GM23248 (cell line): Measurements from ENCODE around the gene PABPC1L. TPM values are rescaled to one million over a fixed set of nuclear protein-coding genes. Genes with fewer than 3 reads are reported as not detected.

Experiments used
- DNase-seq: peaks from one replicate; pipeline ENCODE4 v3.0.0-alpha.2; 2015
- H2AFZ ChIP-seq: fragments of 200-600 bp; sonication (generic); 2 replicates; pipeline ENCODE4 v1.6.1; 2016; ENCODE audit warnings: antibody characterized with exemption
- H3F3A ChIP-seq: fragments of 200-600 bp; sonication (generic); 2 replicates; pipeline ENCODE4 v1.6.1; 2016; ENCODE audit warnings: mild to moderate bottlenecking, antibody characterized with exemption, mixed run types; ENCODE audit not compliant: insufficient read depth
- H3K27ac ChIP-seq: fragments of 200-600 bp; sonication (generic); 2 replicates; pipeline ENCODE4 v1.5.1; 2016; ENCODE audit warnings: mild to moderate bottlenecking
- H3K27me3 ChIP-seq: fragments of 200-600 bp; sonication (generic); replicated peaks from 2 replicates; pipeline ENCODE4 v1.6.1; 2016; ENCODE audit warnings: mild to moderate bottlenecking; ENCODE audit not compliant: insufficient read depth
- H3K36me3 ChIP-seq: fragments of 200-600 bp; sonication (generic); 2 replicates; pipeline ENCODE4 v1.6.1; 2016; ENCODE audit warnings: low read depth, mild to moderate bottlenecking
- H3K4me1 ChIP-seq: fragments of 200-600 bp; sonication (generic); 2 replicates; pipeline ENCODE4 v1.6.1; 2016; ENCODE audit warnings: mild to moderate bottlenecking; ENCODE audit not compliant: insufficient read depth
- H3K4me2 ChIP-seq: fragments of 200-600 bp; sonication (generic); one replicate; pipeline ENCODE4 v1.6.1; 2016; ENCODE audit warnings: mild to moderate bottlenecking; ENCODE audit not compliant: unreplicated experiment
- H3K4me3 ChIP-seq: fragments of 200-600 bp; sonication (generic); 2 replicates; pipeline ENCODE4 v1.5.1; 2016; ENCODE audit warnings: mild to moderate bottlenecking
- H3K79me2 ChIP-seq: fragments of 200-600 bp; sonication (generic); 2 replicates; pipeline ENCODE4 v1.6.1; 2016; ENCODE audit warnings: mild to moderate bottlenecking; ENCODE audit not compliant: insufficient read depth
- H3K9ac ChIP-seq: fragments of 200-600 bp; sonication (generic); 2 replicates; pipeline ENCODE4 v1.6.1; 2016; ENCODE audit warnings: mild to moderate bottlenecking
- H3K9me2 ChIP-seq: fragments of 200-600 bp; sonication (generic); 2 replicates; pipeline ENCODE4 v1.6.1; 2016; ENCODE audit warnings: mixed run types, mild to moderate bottlenecking, moderate library complexity; ENCODE audit not compliant: insufficient read depth
- H3K9me3 ChIP-seq: fragments of 200-600 bp; sonication (generic); one replicate; pipeline ENCODE4 v1.6.1; 2017; ENCODE audit warnings: low read depth
- H4K20me1 ChIP-seq: fragments of 200-600 bp; sonication (generic); 2 replicates; pipeline ENCODE4 v1.6.0; 2016; ENCODE audit not compliant: insufficient read depth
- EZH2 ChIP-seq: fragments of 200-600 bp; sonication (generic); IDR thresholded peaks from 2 replicates; pipeline ENCODE4 v1.6.1; 2018; ENCODE audit warnings: antibody characterized with exemption, mild to moderate bottlenecking; ENCODE audit not compliant: insufficient read depth, poor library complexity, severe bottlenecking
- EZH2phosphoT487 ChIP-seq: fragments of 200-600 bp; sonication (generic); IDR thresholded peaks from 2 replicates; pipeline ENCODE4 v1.6.1; 2018; ENCODE audit warnings: antibody characterized with exemption, moderate library complexity, mild to moderate bottlenecking, low read depth; ENCODE audit not compliant: insufficient read depth
- WGBS, 2 experiments: methylation state at CpG; one replicate each; pipeline ENCODE4 v1.1.6; 2015 to 2017; ENCODE audit warnings: low lambda C conversion rate in 2 of 2, low coverage in 1 of 2; ENCODE audit errors: missing lambda C conversion rate in 2 of 2; 5-methylcytosine and 5-hydroxymethylcytosine counted together
- in situ Hi-C: fragments of 300-500 bp; cut with MboI; formaldehyde crosslinking; loops from 2 replicates; pipeline ENCODE4 v1.15.0; 2020
- polyA plus RNA-seq: library from polyadenylated mRNA; unstranded; fragments of >200 nt; fragmentation: Nextera tagmentation; extraction: Ambion mirVana; gene quantifications from 2 replicates; pipeline ENCODE4 v1.2.1, GENCODE V29; 2016
- total RNA-seq: library from RNA; depleted of rRNA; stranded (reverse); fragments of >200 nt; shearing (Covaris generic); gene quantifications from 2 replicates; pipeline ENCODE4 v1.2.3, GENCODE V29; 2014

PABPC1L gene
- total and polyA plus RNA-seq, 2 experiments from 2014 or later, result 5.9 to 10.4 TPM

GRCh38 chr20:44962483-44962882, 52.6 kb downstream of the PABPC1L start:
- no peak overlapping the region for H3K4me3 ChIP-seq
- H2AFZ ChIP-seq, result no peak overlapping the region
- H3K9me2 ChIP-seq, result no peaks in the 10 kb centered on the region
- H3K27ac ChIP-seq, result no peak overlapping the region
- WGBS, 2 experiments, result 95 to 96% methylated on average over 3 of the region's 3 CpGs
- H3K9ac ChIP-seq, result no peak overlapping the region
- peaks cover 34% of the 10 kb centered on the region for H3F3A ChIP-seq
- no peak overlapping the region for H3K4me2 ChIP-seq
- in situ Hi-C loops, result no loop called here
- H3K4me1 ChIP-seq, result peaks cover 28% of the 10 kb centered on the region
- H4K20me1 ChIP-seq, result peaks cover 8% of the 10 kb centered on the region
- H3K36me3 ChIP-seq, result no peaks in the 10 kb centered on the region
- no peaks in the 10 kb centered on the region for H3K9me3 ChIP-seq
- H3K79me2 ChIP-seq, result peaks cover 34% of the 10 kb centered on the region
- no peak for DNase-seq
- TF ChIP-seq EZH2 (no peak), EZH2phosphoT487 (no peak)
- H3K27me3 ChIP-seq, result no peaks in the 10 kb centered on the region

DNA sequence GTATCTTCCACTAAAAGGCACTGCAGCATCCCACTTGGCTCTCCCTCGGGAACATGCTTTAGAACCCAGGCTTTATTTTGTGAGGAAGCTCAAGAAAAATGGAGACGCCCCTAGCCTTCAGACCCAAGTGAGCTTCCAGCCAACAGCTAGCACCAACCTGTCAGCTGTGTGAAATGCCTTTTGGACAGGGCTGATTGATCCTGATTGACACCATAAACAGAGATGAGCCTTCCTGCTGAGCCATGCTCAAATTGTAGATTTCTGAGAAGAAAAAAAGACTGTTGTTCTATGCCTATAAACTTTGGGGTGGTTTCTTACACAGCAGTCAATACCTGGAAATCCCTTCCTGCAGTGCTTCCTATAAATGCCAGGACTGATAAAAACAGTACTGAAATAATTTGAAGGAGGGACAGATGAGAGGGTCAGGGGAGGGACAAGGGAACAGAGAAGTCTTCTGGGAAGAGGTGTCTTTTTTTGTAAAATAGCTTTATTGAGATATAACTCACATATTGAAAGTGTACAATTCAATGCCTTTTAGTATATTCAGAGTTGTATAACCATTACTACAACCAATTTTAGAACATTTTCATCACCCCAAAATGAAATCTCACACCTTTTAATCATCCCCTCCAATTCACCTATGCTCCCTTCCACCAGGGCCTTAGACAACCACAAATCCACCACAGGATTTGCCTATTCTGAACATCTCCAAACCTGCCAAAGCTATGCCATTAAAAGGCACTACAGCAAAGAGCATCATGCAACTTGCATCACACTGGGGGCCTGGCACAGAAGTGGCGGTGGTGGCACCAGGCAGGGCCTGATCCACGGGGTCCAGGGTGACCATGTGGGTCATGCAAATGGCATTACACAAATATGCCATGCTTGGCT, 53.7 kb downstream of the PABPC1L start:
- WGBS, 2 experiments, result 89 to 92% methylated on average over 4 of the region's 4 CpGs
- no peak for TF ChIP-seq EZH2
- no peak for TF ChIP-seq EZH2phosphoT487
- Histone ChIP-seq H4K20me1 (peaks cover 4% of the 10 kb centered on the region), H3F3A (peaks cover 33% of the 10 kb centered on the region), H3K9me3 (no peaks in the 10 kb centered on the region), H3K27me3 (no peaks in the 10 kb centered on the region), H3K9ac (no peak overlapping the region), H3K9me2 (no peaks in the 10 kb centered on the region), H3K27ac (no peak overlapping the region), H3K4me1 (peaks cover 28% of the 10 kb centered on the region), H2AFZ (no peak overlapping the region), H3K79me2 (peaks cover 34% of the 10 kb centered on the region), H3K4me2 (no peak overlapping the region), H3K36me3 (no peaks in the 10 kb centered on the region), H3K4me3 (no peak overlapping the region)
- no peak for DNase-seq
- in situ Hi-C loops, result no loop called here

DNA sequence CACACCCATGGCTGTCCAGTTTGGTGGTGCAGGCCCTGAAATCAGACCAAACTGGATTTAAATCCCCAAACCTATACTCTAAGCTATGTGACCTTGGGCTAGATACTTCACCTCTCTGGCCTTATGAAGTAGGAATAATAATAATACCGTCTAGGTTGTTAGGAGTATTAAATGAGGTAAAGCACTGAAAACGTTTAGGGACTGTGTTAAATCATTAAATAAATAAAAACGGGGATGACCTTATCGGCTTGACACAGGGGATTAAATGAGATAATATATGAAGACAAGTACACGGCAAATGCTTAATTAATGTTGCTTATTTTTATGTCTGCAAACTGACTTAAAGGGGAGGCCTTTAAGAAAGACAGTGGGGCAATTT, 55.8 kb downstream of the PABPC1L start:
- H3K4me2 ChIP-seq, result peak overlapping the region; percentile 95
- no peaks in the 10 kb centered on the region for H3K9me3 ChIP-seq
- H4K20me1 ChIP-seq, result peaks cover 4% of the 10 kb centered on the region; the same call in 1 of the 2 replicates
- no peak for DNase-seq
- H3K79me2 ChIP-seq, result peaks cover 44% of the 10 kb centered on the region
- H3K4me3 ChIP-seq, result peak overlapping the region; percentile 90
- peak overlapping the region; percentile 96 for H2AFZ ChIP-seq
- peak overlapping the region; percentile 92 for H3K9ac ChIP-seq
- TF ChIP-seq EZH2phosphoT487 (no peak), EZH2 (no peak)
- H3K27me3 ChIP-seq, result no peaks in the 10 kb centered on the region
- 24 to 28% methylated on average over 5 of the region's 5 CpGs for WGBS, 2 experiments
- in situ Hi-C loops, result no loop called here
- H3F3A ChIP-seq, result peaks cover 20% of the 10 kb centered on the region
- no peaks in the 10 kb centered on the region for H3K36me3 ChIP-seq
- no peaks in the 10 kb centered on the region for H3K9me2 ChIP-seq
- peaks cover 36% of the 10 kb centered on the region for H3K4me1 ChIP-seq
- peak overlapping the region; percentile 72 for H3K27ac ChIP-seq

GRCh38 chr20:44966030-44966961, 56.4 kb downstream of the PABPC1L start, which contains the start of gene STK4:
TSS of gene STK4 (plus strand) at chr20:44966512. CDS start at chr20:44966569, 57 bp downstream.
- H3K9ac ChIP-seq, result peak within 1 kb of the TSS; percentile 92
- peaks cover 13% of the 10 kb centered on the region for H3F3A ChIP-seq
- DNase-seq, result peak; percentile 97
- H4K20me1 ChIP-seq, result peaks cover 4% of the 10 kb centered on the region; the same call in 1 of the 2 replicates
- no peaks in the 10 kb centered on the region for H3K36me3 ChIP-seq
- H3K9me2 ChIP-seq, result no peaks in the 10 kb centered on the region
- H3K9me3 ChIP-seq, result no peaks in the 10 kb centered on the region
- H3K79me2 ChIP-seq, result peaks cover 50% of the 10 kb centered on the region
- peak within 1 kb of the TSS; percentile 96 for H2AFZ ChIP-seq
- H3K4me3 ChIP-seq, result peak within 1 kb of the TSS; percentile 90
- peak within 1 kb of the TSS; percentile 72 for H3K27ac ChIP-seq
- 1 to 2% methylated on average over 60 to 68 of the region's 68 CpGs for WGBS, 2 experiments
- H3K4me2 ChIP-seq, result peak within 1 kb of the TSS; percentile 95
- H3K27me3 ChIP-seq, result no peaks in the 10 kb centered on the region
- TF ChIP-seq EZH2phosphoT487, result no peak
- TF ChIP-seq EZH2, result no peak
- in situ Hi-C loops, result no loop called here
- peaks cover 33% of the 10 kb centered on the region for H3K4me1 ChIP-seq
